GM10266 (cell line): ENCODE data around the gene C22orf39.

ENCODE experiments used
- DNase-seq: peaks from one replicate; pipeline ENCODE4 v3.0.0; 2012; ENCODE audit errors: extremely low spot score
- CTCF ChIP-seq: IDR thresholded peaks from 2 replicates; pipeline ENCODE4 v1.5.1; 2012; ENCODE audit warnings: mild to moderate bottlenecking, low read depth; ENCODE audit not compliant: control insufficient read depth, insufficient read depth; ENCODE audit errors: missing control alignments

C22orf39 gene

GRCh38 chr22:19397734-19398104 lies 49.8 kb downstream of the C22orf39 start:
- no peak for DNase-seq
- TF ChIP-seq CTCF: no peak

- DNase-seq: no peak
- no peak for TF ChIP-seq CTCF
Measured at GRCh38 chr22:19396934-19397733, 50.4 kb downstream of the C22orf39 start.

GRCh38 chr22:19396561-19396933 lies 51.0 kb downstream of the C22orf39 start:
- no peak for TF ChIP-seq CTCF

GRCh38 chr22:19395276-19395675 lies 52.2 kb downstream of the C22orf39 start:
- no peak for TF ChIP-seq CTCF
- DNase-seq: no peak

More at GRCh38 chr22:19396561-19396933, 51.0 kb downstream of the C22orf39 start:
- DNase-seq: no peak

GRCh38 chr22:19394274-19395050 lies 53.0 kb downstream of the C22orf39 start:
- no peak for TF ChIP-seq CTCF

GRCh38 chr22:19393704-19394103 lies 53.8 kb downstream of the C22orf39 start:
- no peak for TF ChIP-seq CTCF
- DNase-seq: no peak

More at GRCh38 chr22:19394274-19395050, 53.0 kb downstream of the C22orf39 start:
- no peak for DNase-seq
